Nephron progenitor cell (in vitro differentiated cells): ENCODE results near the gene PPP2R2D.
A peak's percentile ranks its signal among the peaks of the same experiment; 100 is the strongest.

ENCODE experiments used
- DNase-seq: peaks from one replicate; pipeline ENCODE4 v3.0.0; 2021
- H3K27ac Mint-ChIP-seq: 2 replicates; pipeline ENCODE4 v1.8.0; 2021; ENCODE audit warnings: mild to moderate bottlenecking, moderate library complexity, mixed read lengths
- H3K27me3 Mint-ChIP-seq: 2 replicates; pipeline ENCODE4 v1.8.0; 2021; ENCODE audit warnings: mild to moderate bottlenecking, low read depth, mixed read lengths; ENCODE audit not compliant: poor library complexity
- H3K36me3 Mint-ChIP-seq: 2 replicates; pipeline ENCODE4 v1.8.0; 2021; ENCODE audit warnings: low read depth, mixed read lengths
- H3K4me1 Mint-ChIP-seq: 2 replicates; pipeline ENCODE4 v1.8.0; 2021; ENCODE audit warnings: mixed read lengths
- H3K4me3 Mint-ChIP-seq: 2 replicates; pipeline ENCODE4 v1.8.0; 2021; ENCODE audit warnings: mild to moderate bottlenecking, moderate library complexity, mixed read lengths
- H3K9me3 Mint-ChIP-seq: 2 replicates; pipeline ENCODE4 v1.8.0; 2021; ENCODE audit warnings: mild to moderate bottlenecking, moderate library complexity, mixed read lengths
- TF ChIP-seq, protein P1 (sequence below): fragments of 200-600 bp; sonication (generic); IDR thresholded peaks from 2 replicates; pipeline ENCODE4 v1.5.0; 2021; ENCODE audit warnings: antibody characterized with exemption

Gene PPP2R2D

GRCh38 chr10:131968949-131969348 is 68.1 kb downstream of the PPP2R2D start:
- Mint-ChIP-seq H3K4me3 (no peak overlapping the region), H3K4me1 (peaks cover 46% of the 10 kb centered on the region), H3K27ac (no peak overlapping the region), H3K9me3 (no peaks in the 10 kb centered on the region), H3K27me3 (peaks cover 2% of the 10 kb centered on the region), H3K36me3 (peaks cover 76% of the 10 kb centered on the region)
- TF ChIP-seq, protein P1, sequence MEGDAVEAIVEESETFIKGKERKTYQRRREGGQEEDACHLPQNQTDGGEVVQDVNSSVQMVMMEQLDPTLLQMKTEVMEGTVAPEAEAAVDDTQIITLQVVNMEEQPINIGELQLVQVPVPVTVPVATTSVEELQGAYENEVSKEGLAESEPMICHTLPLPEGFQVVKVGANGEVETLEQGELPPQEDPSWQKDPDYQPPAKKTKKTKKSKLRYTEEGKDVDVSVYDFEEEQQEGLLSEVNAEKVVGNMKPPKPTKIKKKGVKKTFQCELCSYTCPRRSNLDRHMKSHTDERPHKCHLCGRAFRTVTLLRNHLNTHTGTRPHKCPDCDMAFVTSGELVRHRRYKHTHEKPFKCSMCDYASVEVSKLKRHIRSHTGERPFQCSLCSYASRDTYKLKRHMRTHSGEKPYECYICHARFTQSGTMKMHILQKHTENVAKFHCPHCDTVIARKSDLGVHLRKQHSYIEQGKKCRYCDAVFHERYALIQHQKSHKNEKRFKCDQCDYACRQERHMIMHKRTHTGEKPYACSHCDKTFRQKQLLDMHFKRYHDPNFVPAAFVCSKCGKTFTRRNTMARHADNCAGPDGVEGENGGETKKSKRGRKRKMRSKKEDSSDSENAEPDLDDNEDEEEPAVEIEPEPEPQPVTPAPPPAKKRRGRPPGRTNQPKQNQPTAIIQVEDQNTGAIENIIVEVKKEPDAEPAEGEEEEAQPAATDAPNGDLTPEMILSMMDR, result no peak
- DNase-seq, result no peak

DNA sequence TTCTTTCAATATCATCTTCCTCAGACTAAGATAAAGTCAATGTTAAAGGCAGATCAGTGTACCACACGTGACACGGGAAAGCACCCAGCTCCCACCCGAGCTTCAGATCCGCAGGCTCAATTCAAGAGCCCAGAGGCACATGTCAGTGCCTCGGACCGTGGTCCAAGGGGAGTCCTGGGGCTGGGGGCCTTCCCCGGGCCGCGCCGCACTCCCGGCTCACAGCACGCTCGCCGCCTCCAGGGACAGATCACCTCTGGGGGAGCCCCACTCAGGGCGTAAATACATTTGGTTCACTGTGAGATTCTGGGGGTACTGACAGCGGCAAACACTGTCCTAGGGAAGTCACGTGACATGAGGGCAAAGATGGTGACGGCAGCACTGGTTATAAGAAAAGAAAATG is 70.1 kb downstream of the PPP2R2D start:
- peak overlapping the region; percentile 90 for H3K27ac Mint-ChIP-seq

GRCh38 chr10:131971591-131971990 is 70.8 kb downstream of the PPP2R2D start:
- peak overlapping the region; percentile 90 for H3K27ac Mint-ChIP-seq
- no peaks in the 10 kb centered on the region for H3K9me3 Mint-ChIP-seq
- H3K27me3 Mint-ChIP-seq, result peaks cover 3% of the 10 kb centered on the region
- H3K4me3 Mint-ChIP-seq, result no peak overlapping the region
- H3K4me1 Mint-ChIP-seq, result peaks cover 62% of the 10 kb centered on the region
- peaks cover 88% of the 10 kb centered on the region for H3K36me3 Mint-ChIP-seq
- no peak for DNase-seq
- TF ChIP-seq, protein P1, result no peak

More for the DNA sequence above, 70.1 kb downstream of the PPP2R2D start:
- H3K4me1 Mint-ChIP-seq, result peaks cover 55% of the 10 kb centered on the region
- H3K4me3 Mint-ChIP-seq, result no peak overlapping the region
- H3K27me3 Mint-ChIP-seq, result peaks cover 3% of the 10 kb centered on the region
- DNase-seq, result no peak
- H3K36me3 Mint-ChIP-seq, result peaks cover 88% of the 10 kb centered on the region
- no peaks in the 10 kb centered on the region for H3K9me3 Mint-ChIP-seq
- TF ChIP-seq, protein P1, result no peak

GRCh38 chr10:131972474-131973071 is 71.8 kb downstream of the PPP2R2D start:
- Mint-ChIP-seq H3K27ac (peak overlapping the region; percentile 91), H3K27me3 (peaks cover 3% of the 10 kb centered on the region), H3K4me3 (no peak overlapping the region), H3K36me3 (peaks cover 94% of the 10 kb centered on the region), H3K4me1 (peaks cover 71% of the 10 kb centered on the region), H3K9me3 (no peaks in the 10 kb centered on the region)
- no peak for DNase-seq
- TF ChIP-seq, protein P1, result no peak

- H3K36me3 Mint-ChIP-seq, result peaks cover 97% of the 10 kb centered on the region
- peak; percentile 33 for DNase-seq
- peak overlapping the region; percentile 91 for H3K27ac Mint-ChIP-seq
- peaks cover 3% of the 10 kb centered on the region for H3K27me3 Mint-ChIP-seq
- peaks cover 5% of the 10 kb centered on the region for H3K9me3 Mint-ChIP-seq
- H3K4me3 Mint-ChIP-seq, result no peak overlapping the region
- TF ChIP-seq, protein P1, result no peak
- H3K4me1 Mint-ChIP-seq, result peaks cover 79% of the 10 kb centered on the region
Measured at GRCh38 chr10:131973160-131973951, 72.5 kb downstream of the PPP2R2D start.
